CMK (cell line): ENCODE measurements around the gene SPAG16.

Experiments
- DNase-seq: peaks from one replicate; pipeline ENCODE4 v3.0.0-alpha.2; 2010; ENCODE audit warnings: low read depth

SPAG16 gene

DNA sequence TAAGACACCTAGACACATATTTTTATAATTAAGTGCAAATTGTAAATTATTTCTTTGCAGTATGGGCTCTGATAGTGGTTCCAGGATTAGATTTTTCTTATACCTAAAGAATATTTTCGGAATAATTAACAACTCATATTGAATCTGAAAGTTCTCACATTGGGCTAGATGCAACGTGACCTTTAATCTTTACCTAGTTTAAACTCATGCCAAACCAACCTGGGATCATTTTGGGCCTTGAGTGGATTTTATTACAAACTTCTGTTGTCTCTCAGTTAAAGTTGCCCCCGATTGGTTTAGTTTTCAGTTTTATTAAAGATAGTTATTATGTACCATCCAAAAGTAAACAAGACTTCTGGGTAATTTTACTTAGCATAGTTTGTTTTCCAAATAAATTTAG lies 896.4 kb downstream of the SPAG16 start:
- DNase-seq, result no peak

DNA sequence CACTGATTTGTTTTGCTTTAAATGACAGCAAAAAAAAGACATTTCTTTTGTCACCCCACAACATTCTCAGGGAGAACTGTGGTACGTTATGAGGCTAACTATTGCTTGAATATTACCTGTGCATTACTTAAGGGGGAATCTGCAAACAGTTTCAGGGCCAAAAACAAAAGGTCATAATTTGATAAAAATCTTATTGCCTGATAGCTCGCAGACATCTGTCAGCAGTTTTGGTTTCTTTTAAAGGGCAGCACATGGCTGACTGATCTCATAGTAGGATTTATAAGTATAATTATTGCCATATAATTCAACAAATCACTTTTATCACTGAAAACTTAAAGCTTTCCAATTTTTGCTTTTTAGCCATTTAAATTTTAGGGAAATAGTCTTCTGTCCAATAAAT lies 900.2 kb downstream of the SPAG16 start:
- no peak for DNase-seq

DNA sequence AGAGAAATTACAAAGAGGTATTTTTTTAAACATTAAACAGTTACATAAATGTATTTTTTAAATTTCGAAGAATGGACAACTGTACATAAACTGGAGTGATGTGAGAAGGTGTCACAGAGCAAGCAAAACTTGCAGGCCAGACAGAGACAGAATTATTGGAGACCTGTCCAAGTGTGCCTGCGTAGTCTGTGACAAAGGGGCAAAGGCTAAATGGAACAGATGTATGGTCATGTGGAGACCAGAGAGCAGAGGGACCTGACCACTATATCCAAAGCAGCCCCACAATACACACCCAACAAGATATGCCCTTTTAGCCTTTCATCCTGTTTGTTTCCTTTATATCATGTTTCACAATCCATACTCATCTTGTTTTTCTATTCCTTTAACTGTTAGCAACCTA lies 901.3 kb downstream of the SPAG16 start:
- no peak for DNase-seq

DNA sequence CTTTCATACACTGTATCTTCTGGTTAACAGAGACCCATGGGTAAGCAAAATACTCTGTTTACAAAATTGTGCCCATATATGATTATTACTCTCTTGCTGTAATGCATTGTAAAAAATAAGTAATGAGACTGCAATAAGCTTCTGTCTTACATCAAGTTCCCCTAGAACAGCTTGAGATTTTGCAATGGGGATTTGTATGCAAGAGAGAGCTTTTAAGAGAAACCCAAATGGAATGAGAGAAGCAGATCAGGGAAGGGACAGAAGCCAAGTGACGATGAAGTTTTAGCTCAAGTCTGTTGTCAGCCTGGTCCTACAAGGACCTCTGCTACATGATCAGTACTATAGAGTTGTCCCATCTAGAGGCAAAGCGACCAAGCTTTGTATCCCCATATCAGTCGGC lies 908.4 kb downstream of the SPAG16 start:
- DNase-seq, result no peak

DNA sequence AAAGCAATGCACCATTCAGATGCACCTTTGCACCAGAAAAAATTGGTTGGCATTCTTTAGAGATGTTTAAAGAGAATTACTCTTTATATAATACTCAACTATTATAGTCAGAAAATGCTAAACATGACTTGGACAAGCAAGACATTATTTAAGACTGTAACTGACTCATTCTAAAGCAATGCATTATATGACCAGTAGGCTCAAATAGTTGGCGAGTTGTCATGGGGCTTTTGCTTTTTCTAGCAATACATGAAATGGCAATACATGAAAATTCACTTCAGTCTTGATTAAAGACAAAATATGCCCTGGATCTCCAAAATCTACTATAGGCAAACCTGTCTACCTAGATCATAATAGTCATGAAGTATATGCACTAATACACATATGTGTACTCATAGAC lies 909.7 kb downstream of the SPAG16 start:
- no peak for DNase-seq

DNA sequence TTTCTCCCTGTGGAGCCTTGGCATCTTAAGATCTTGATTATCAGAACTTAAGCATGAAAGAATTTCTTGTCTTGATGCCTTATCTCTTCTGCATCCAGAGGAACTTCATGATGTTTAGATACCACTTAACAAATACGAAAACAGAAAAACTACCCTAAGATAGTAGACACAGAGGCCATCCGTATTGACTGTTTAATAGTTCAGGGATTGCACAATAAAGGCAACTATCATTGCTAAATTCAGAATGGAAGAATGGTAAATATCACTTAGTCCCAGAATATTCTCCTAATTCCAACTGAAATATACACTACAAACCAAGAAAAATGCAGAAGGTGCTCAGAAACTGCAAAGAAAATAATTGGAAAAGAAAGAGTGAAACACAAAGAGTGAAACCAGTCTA lies 912.0 kb downstream of the SPAG16 start:
- no peak for DNase-seq

DNA sequence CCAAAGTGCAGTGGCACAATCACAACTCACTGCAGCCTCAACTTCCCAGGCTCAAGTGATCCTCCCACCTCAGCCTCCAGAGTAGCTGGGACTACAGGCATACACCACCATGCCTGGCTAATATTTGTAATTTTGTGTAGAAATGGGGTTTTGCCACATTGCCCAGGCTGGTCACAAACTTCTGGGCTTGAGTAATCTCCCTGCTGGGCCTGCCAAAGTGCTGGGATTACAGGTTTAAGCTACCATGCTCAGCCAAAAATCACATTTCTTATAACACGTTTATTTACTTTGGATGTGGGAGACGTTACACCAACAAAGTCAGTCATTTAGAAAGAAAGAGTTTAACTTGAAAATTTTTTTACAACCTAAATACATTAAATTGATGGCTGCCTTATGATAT lies 917.6 kb downstream of the SPAG16 start:
- no peak for DNase-seq

DNA sequence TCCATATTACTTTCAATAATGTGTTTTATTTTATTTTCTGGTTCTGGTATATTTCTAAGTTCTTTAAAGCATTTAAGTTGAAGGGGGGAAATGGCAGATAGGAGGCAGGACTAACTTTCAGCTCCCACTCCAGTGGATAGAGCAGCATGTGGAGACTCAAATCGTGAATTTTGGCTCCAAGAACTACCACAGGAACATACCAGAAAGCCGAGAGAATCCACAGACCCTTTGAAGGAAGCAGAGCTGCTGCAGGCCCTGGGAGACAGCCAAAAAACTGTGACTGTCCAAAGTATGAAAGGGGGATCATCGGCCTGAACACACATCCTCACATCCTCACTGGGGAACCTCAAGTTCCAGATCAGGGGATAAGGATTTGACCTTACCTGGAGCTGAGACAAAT lies 919.0 kb downstream of the SPAG16 start:
- DNase-seq, result no peak

DNA sequence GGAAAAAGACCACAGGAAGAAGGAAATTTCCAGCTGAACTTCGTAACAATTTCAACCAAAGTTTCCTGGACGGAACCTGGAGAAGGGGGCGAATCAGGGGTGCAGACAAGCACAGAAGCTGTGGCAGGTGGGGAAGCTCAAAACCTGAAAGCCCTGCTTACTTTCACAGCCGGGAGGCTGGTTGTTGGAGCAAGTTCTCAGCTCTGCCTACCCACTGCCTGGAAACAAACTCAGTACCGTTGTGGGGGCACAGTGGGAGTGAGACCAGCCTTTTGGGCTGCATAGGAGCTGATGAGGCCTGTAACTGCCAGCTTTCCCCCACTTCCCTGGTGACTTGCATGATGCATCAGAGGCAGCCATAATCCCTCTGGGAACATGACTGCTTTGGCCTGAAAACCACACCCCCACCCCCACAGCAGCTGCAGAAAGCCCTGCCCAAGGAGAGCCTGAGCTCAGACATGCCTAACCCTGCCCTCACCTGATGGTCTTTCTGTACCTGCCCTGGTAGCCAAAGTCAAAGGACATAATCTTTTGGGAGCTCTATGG lies 919.6 kb downstream of the SPAG16 start:
- DNase-seq, result no peak

DNA sequence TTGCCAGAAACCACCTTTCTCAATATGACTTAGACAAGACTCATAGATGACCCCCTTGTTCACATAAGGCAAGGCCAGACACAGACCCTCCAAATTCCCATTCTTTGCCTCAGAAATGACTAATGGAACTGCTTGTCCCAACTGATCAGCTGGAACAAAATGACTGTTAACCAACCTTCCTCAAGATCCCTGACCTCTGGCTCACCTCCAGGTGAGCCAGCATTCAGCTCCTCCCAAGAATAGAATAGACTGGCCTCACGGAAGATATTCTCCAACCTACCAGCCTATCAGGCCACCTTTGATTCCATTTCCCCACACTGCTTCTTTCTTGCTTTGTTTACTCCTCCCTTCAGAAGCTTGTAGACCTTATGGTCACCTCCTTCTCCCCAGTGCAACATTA lies 930.8 kb downstream of the SPAG16 start:
- no peak for DNase-seq

DNA sequence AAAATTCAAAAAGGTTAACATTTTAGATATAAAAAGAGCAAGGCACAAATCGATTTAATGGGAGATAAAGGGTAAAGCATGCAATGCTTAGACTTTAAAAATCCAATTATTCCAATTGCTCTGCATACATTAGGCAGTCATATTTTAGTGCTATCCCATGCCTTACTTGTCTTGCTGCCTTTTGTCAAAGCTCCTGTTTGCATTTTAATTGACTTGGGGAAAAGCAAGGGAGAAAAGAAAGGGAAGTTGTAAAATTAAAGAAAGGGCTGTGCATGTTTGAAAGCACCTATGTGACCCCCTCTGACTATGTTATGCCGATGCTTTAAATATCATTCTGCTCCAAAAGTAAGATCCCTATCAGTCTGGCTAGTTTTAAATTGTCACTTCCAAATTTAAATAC lies 932.9 kb downstream of the SPAG16 start:
- no peak for DNase-seq

DNA sequence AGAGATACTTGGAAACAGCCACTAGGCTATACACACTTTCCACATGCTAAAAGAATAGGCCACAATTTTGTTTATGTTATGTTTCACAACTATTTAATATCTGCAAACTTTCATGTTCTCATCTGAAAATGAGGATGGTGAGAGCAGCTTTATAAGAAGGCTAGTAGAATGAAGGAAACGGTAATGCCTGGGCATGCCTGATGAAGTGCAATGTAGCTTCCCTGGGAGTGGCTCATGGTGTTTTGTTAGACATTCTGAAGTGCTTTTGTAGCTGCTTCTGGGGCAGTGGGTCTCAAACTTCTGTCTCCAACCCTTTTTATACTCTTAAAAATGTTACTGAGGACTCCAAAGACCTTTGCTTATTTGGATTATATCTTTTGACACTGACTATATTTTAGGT lies 933.3 kb downstream of the SPAG16 start:
- no peak for DNase-seq

DNA sequence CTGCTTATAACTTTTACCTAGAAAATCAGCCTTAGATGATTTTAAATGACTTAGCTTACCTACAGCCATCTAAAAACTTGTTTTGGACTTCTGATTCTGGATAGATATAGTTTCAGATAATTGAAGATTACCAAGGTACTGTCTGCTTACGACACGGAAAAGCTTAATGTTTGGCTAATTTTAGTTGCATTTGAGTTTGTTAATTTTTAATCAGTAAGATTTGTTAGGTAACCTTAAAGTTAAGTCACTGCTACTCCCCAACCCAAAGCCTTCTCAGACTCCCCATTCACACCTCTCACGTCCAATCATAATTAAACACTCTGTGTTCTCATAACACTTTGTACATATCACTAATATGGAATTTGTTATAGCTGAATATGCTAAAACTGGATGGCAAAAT lies 936.0 kb downstream of the SPAG16 start:
- DNase-seq, result no peak

DNA sequence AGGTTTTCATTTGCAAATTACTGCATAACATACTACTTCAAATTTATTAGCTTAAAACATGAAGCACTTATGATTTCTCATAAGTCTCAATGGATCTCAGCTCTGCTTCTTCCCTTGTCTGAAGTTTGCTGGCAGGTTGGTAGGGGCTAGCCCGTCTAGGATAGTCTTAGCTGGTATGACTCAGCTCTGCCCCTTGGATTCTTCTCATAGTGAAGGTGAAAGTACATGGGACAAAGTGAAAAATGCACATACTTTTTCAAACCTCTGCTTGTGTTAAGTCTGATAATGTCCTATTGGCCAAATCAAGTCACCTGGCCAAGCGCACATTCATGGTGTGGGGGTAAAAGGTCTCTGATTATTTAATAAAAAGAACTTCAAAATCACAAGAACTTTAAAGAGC lies 941.8 kb downstream of the SPAG16 start:
- DNase-seq, result no peak

DNA sequence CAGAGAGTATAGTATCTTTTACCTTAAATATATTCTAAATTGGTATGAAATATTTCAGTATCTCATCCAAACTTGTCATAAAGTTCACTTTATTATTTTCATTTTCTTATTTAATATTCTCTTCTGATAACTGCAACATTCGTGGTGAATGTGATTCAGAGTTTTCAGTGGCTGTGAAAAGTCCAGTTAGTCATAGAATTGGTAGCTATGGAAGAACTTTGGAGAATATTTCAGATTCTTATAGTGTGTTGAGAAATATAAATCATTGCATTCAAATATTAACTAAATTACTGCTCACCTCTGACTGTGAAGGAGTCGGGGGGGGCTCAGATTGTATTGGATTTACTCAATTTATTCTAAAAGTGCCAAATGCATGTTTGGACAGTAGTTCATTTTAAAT lies 948.0 kb downstream of the SPAG16 start:
- no peak for DNase-seq

DNA sequence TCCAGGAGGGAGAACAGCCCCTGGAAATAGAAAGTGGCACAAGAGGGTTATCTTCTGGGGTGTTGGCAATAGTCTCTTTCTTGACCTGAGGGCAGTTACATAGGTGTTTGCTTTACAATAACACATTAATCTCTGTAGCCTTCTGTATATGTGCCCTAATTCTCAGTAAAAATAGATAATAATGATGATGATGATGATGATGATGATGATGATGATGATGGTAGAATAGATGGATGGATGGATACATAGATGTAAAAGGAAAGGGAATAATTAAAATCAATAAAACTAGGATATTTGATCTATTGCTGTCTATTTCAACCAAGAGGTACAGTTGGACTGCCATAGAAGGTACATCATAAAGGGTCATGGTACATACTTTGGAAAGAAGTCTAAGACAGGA lies 948.9 kb downstream of the SPAG16 start:
- no peak for DNase-seq

DNA sequence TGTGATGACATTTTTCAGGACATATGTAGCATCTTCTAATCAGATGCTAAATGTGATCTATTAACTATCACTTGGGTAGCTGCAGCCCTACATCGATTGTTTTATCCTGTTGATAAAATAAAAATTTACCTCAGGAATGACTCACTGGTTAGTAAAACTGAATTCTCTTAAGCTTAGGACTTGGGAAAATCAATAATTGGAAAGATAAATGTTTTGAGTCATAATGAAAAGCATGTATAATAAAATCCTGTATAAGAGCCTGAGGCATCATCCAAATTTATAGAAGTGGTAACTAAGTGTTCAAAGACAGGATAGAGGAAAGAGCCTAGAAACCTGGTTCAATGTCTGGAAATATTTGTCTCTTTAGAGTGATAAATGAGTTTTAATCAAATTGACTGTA lies 958.5 kb downstream of the SPAG16 start:
- no peak for DNase-seq

DNA sequence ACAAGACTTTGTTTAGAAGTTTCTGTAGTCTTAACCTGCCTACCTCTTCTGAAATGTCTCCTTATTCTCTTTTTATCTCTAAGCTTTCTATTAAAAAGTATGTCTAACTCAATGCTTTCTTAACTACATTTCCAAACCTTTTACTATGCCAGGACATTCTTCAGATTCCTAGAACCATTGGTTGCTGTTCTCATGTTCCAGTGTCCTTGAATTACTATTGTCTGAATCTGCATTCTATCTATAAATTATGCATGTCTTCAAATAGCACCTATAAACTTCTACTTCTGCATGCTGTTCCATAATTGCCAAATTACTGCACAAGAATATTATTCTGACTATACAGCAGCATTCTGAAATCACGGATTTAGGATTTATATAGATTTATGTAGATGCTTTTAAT lies 960.6 kb downstream of the SPAG16 start:
- no peak for DNase-seq

DNA sequence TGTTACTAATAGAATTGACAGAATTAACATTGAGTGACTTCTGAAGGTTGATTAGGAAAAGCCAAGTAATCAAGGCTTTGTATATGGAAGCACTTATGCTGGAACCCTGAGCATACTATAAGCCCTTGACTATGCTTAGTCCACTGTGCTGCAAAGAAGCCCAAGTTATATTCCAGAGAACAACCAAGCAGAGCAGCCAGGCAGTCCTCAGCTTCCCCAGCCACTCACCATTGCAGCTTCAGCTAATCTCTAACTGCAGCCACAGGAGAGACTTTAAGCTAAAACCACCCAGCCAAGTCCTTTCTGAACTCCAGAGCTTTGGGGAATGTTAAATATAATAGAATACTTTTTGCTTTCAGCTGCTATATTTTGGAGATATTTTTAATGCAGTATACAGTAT lies 962.2 kb downstream of the SPAG16 start:
- no peak for DNase-seq

DNA sequence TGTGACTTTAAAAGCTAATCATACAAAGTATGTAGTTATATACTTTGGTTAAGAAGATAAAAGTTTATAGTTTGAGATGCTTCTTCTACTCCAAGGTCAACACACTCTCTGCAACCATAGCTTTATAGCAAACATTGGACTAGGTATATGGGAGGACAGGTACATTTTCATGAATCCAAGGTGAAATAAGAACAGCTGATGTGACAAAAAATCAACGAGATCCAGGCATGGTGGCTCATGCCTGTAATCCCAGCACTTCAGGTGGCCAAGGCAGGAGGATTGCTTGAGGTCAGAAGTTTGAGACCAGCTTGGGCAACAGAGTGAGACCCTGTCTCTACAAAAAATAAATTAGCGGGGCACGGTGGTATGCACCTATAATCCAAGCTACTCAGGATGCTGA lies 963.3 kb downstream of the SPAG16 start:
- DNase-seq, result no peak

DNA sequence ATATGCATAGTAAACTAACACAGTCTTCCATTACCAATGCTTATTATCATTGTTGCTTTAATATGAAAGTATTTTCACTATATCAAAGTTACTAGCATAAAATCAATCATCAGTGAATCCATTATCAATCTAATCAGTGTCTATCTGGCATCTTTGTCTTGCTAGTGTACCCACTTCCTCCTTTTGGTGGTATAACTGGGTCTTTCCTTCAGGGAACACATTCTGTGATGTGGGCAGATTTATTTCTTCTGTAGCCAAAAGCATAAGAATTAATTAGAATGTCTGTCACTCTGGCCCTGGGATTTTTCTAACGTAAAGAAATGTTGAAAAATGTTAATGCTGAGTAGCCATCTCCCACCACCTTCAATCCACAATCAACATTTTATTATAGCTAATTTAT lies 970.8 kb downstream of the SPAG16 start:
- DNase-seq, result no peak

DNA sequence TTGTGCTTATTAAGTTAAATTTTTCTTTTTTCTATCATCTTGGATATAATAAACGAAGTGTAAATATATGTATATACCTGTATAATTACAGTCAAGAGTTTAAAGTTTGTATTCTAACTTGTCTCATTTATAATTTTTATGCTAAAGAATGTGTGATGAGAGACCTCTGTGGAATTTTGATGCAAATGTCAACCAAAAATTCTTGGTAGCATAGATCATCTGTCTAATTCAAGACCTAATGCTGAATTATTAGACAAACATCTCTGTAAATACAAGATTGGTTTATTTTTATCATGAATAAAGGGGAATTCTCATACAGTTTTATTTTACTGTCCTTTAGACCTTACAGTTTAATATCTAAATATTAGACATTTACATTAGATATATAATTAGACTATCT lies 977.4 kb downstream of the SPAG16 start:
- DNase-seq, result no peak

DNA sequence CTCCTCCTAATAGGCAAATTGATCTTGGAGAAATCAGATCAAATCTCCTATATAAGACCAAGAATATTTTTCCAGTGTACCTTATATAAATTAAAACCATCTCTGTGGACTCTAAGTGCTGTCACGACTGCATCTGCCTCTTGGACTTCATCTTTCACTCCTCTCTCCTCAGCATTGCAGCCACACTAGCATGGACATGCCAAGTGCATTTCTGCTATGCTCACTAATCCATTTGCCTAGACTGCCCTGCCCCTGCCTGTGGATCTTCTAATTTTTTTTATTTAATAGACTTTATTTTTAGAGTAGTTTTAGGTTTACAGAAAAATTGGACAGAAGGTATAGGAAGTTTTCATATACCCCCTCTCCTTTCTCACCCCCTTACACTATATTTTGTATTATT lies 979.9 kb downstream of the SPAG16 start:
- no peak for DNase-seq

DNA sequence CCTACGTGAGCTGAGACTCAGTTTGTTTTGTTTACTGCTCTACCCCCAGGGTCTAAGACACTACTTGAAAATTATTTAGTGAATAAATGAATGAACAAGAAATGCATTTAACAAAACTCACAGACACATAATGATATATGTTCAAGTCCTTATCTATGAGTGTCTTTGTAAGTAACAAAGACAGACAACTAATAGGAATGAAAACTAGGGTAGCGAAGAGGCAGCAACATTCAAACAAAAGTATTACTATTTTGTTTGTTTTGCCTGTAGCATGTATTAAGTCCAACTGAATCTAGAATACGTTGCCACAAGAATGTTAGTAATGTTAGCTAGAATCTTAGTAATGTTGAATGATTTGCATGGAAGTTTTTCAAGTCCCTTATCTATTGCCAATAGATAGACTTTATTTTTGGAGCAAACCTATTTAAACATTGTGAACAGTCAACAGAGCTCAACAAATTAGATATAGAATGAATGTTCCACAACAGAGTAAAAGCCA lies 981.8 kb downstream of the SPAG16 start:
- no peak for DNase-seq

DNA sequence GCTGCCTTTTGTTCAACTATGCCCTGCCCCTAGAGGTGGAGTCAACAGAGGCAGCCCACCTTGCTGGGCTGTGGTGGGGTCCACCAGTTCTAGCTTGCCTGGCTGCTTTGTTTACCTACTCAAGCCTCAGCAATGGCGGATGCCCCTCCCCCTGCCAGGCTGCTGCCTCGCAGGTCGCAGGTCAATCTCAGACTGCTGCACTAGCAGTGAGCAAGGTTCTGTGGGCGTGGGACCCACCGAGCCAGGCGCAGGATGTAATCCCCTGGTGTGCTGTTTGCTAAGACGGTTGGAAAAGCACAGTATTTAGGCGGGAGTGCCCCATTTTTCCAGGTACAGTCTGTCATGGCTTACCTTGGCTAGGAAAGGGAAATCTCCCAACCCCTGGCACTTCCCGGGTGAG lies 993.6 kb downstream of the SPAG16 start:
- DNase-seq, result no peak
